ENCODE measurements around the gene IRAK3. TPM values are rescaled to one million over a fixed set of nuclear protein-coding genes. Genes with fewer than 3 reads are reported as not detected.

IRAK3 gene
- total RNA-seq, 2 experiments from 2014 or later = 0.59 to 0.74 TPM

DNA sequence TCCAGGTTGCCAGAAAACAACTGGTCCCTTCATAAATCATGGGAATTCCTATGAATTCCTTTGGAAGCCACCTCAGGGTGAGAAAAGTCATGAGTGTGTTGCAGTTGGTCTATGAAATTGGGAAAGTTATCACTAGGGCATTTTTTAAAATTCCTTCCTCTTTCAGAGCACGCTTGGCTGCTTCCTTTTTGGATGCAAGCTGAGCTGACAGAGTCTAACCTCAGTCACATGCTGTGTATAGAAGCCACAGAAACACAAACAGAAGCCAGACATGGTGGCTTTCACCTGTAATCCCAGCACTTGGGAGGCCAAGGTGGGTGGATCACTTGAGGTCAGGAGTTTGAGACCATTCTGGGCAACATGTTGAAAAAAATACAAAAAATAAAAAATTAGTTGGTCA lies 91.5 kb downstream of the IRAK3 start:
- no peaks in the 10 kb centered on the region for H3K9me3 ChIP-seq (ENCODE audit: control insufficient read depth in 1 of 2, insufficient read depth in 1 of 2, low read length in 2 of 2)
- Mint-ChIP-seq H3K4me1 (ENCODE audit: low read depth) (peaks cover 72% of the 10 kb centered on the region), H3K27ac (no peak overlapping the region), H3K36me3 (ENCODE audit: low read depth) (no peaks in the 10 kb centered on the region), H3K4me3 (no peak overlapping the region), H3K27me3 (no peaks in the 10 kb centered on the region), H3K9me3 (peaks cover 2% of the 10 kb centered on the region)
- TF ChIP-seq, protein P1, sequence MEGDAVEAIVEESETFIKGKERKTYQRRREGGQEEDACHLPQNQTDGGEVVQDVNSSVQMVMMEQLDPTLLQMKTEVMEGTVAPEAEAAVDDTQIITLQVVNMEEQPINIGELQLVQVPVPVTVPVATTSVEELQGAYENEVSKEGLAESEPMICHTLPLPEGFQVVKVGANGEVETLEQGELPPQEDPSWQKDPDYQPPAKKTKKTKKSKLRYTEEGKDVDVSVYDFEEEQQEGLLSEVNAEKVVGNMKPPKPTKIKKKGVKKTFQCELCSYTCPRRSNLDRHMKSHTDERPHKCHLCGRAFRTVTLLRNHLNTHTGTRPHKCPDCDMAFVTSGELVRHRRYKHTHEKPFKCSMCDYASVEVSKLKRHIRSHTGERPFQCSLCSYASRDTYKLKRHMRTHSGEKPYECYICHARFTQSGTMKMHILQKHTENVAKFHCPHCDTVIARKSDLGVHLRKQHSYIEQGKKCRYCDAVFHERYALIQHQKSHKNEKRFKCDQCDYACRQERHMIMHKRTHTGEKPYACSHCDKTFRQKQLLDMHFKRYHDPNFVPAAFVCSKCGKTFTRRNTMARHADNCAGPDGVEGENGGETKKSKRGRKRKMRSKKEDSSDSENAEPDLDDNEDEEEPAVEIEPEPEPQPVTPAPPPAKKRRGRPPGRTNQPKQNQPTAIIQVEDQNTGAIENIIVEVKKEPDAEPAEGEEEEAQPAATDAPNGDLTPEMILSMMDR (IDR thresholded peaks at IDR 0.05) = no peak
- POLR2A ChIA-PET = interaction anchor here (1.1 to 3.5 kb wide), 3 partner anchors 22 to 31 kb away, joined by 4 to 24 read pairs (median 5); partner anchors contain the start of gene HELB
- peaks cover 30% of the 10 kb centered on the region for H3K4me1 ChIP-seq (ENCODE audit: insufficient read depth, low read length)
- ATAC-seq (ENCODE audit: poor library complexity) (no peak), DNase-seq (no peak)
- CTCF ChIA-PET = interaction anchor here (0.7 kb wide), 1 partner anchor 88 kb away, joined by 4 read pairs; no protein-coding TSS in a partner anchor
- intact Hi-C loops (cut with DNase I, micrococcal nuclease) = no loop called here
- H3K36me3 ChIP-seq (ENCODE audit: insufficient read depth, low read length) = no peaks in the 10 kb centered on the region
- H3K27ac ChIP-seq (ENCODE audit: low read depth in 1 of 2, low read length in 2 of 2) = no peak overlapping the region
- H3K27me3 ChIP-seq (ENCODE audit: control insufficient read depth in 1 of 2, insufficient read depth in 2 of 2, low read length in 2 of 2) = no peaks in the 10 kb centered on the region
- H3K4me3 ChIP-seq (ENCODE audit: low read length) = no peak overlapping the region

DNA sequence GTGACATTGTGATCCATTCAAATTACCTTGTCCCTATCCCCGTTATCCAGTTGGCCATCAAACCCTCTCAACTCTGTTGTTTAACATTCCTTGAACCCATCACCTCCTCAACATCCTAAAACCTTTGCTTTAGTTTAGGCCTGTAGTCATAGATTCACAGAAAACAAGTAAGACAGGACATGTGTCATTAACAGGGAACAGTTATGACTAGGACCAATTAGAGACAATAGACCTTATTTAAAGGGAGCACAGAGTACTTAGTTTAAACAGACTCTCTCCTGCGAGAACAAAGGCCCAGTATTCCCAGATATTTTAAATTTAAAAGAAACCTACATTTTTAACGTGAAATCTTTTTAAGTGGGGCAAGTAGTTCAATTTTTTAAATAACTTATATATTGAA lies 93.2 kb downstream of the IRAK3 start:
- TF ChIP-seq, protein P1 (IDR thresholded peaks at IDR 0.05) = no peak
- Mint-ChIP-seq H3K27ac (no peak overlapping the region), H3K27me3 (no peaks in the 10 kb centered on the region), H3K4me1 (ENCODE audit: low read depth) (peaks cover 76% of the 10 kb centered on the region), H3K36me3 (ENCODE audit: low read depth) (no peaks in the 10 kb centered on the region), H3K4me3 (no peak overlapping the region), H3K9me3 (peaks cover 2% of the 10 kb centered on the region)
- Histone ChIP-seq H3K9me3 (ENCODE audit: control insufficient read depth in 1 of 2, insufficient read depth in 1 of 2, low read length in 2 of 2) (no peaks in the 10 kb centered on the region), H3K36me3 (ENCODE audit: insufficient read depth, low read length) (no peaks in the 10 kb centered on the region), H3K4me3 (ENCODE audit: low read length) (no peak overlapping the region), H3K27ac (ENCODE audit: low read depth in 1 of 2, low read length in 2 of 2) (no peak overlapping the region), H3K4me1 (ENCODE audit: insufficient read depth, low read length) (peaks cover 44% of the 10 kb centered on the region), H3K27me3 (ENCODE audit: control insufficient read depth in 1 of 2, insufficient read depth in 2 of 2, low read length in 2 of 2) (no peaks in the 10 kb centered on the region)
- intact Hi-C loops (cut with DNase I, micrococcal nuclease) = loop anchor here in 1 of 2 experiments (2.0 kb wide), 1 partner anchor 23 kb away; no protein-coding TSS in a partner anchor
- POLR2A ChIA-PET = interaction anchor here (1.4 to 2.5 kb wide), 2 partner anchors 20 kb away, joined by 5 to 12 read pairs; partner anchors contain the start of gene HELB
- DNase-seq = no peak
- ATAC-seq (ENCODE audit: poor library complexity) = no peak
- CTCF ChIA-PET = no interaction called here

DNA sequence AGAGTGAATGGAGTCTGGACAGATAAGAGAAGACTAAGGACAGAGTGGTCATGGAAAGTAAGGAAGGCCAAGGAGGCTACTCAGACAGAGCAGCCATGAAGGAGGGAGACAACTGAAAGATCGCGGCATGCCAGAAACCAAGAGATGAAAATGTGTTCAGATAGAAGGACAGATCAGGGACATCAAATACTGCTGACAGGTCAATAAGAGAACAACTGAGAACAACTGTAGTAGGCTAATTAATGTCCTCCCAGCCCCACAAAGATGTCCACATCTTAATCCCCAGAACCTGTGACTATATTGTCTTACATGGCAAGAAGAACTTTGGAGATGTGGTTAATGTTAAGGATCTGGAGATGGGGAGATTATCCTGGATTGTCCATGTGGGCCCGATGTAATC lies 98.3 kb downstream of the IRAK3 start:
- ChIA-PET POLR2A (interaction anchor here (1.2 kb wide), 1 partner anchor 15 kb away, joined by 3 read pairs; the partner anchor contains the start of gene HELB), CTCF (interaction anchor here (0.9 kb wide), 1 partner anchor 118 kb away, joined by 3 read pairs; the partner anchor contains the start of gene TMBIM4)
- ATAC-seq (ENCODE audit: poor library complexity) (no peak), DNase-seq (no peak)
- Mint-ChIP-seq H3K9me3 (peaks cover 4% of the 10 kb centered on the region), H3K4me3 (peak overlapping the region; percentile 55), H3K36me3 (ENCODE audit: low read depth) (no peaks in the 10 kb centered on the region), H3K27me3 (no peaks in the 10 kb centered on the region), H3K27ac (peak overlapping the region; percentile 84), H3K4me1 (ENCODE audit: low read depth) (peaks cover 86% of the 10 kb centered on the region)
- peaks cover 0 to 3% of the 10 kb centered on the region in 2 experiments for H3K9me3 ChIP-seq (ENCODE audit: control insufficient read depth in 1 of 2, insufficient read depth in 1 of 2, low read length in 2 of 2)
- peak overlapping the region; percentile 14 to 25 for H3K27ac ChIP-seq (ENCODE audit: low read depth in 1 of 2, low read length in 2 of 2)
- H3K4me1 ChIP-seq (ENCODE audit: insufficient read depth, low read length) = peaks cover 71% of the 10 kb centered on the region
- TF ChIP-seq, protein P1 (IDR thresholded peaks at IDR 0.05) = no peak
- intact Hi-C loops (cut with DNase I, micrococcal nuclease) = loop anchor here in 1 of 2 experiments (5.0 kb wide), 2 partner anchors 115 to 155 kb away; partner anchors contain the start of gene LLPH
- H3K27me3 ChIP-seq (ENCODE audit: control insufficient read depth in 1 of 2, insufficient read depth in 2 of 2, low read length in 2 of 2) = no peaks in the 10 kb centered on the region
- no peaks in the 10 kb centered on the region for H3K36me3 ChIP-seq (ENCODE audit: insufficient read depth, low read length)
- no peak overlapping the region for H3K4me3 ChIP-seq (ENCODE audit: low read length)
